Memory B cell (primary cell): ENCODE results near the gene ARID5A.

Experiments used
- ATAC-seq: fragments of 150-1000 bp; cut with Tn5 transposase; 2 replicates; pipeline ENCODE4 v1.10.0; 2021; ENCODE audit warnings: low read depth, mild to moderate bottlenecking, moderate library complexity
- DNase-seq, 2 donors: peaks; one replicate each; pipeline ENCODE4 v3.0.0; 2022; ENCODE audit warnings: low spot score in 2 of 2
- H3K27ac Mint-ChIP-seq: one replicate; pipeline ENCODE4 v1.8.0; 2022; ENCODE audit warnings: mild to moderate bottlenecking, moderate library complexity, mixed read lengths
- H3K27me3 Mint-ChIP-seq: one replicate; pipeline ENCODE4 v1.8.0; 2022; ENCODE audit warnings: mixed read lengths
- H3K36me3 Mint-ChIP-seq: one replicate; pipeline ENCODE4 v1.8.0; 2022; ENCODE audit warnings: mild to moderate bottlenecking, mixed read lengths
- H3K4me1 Mint-ChIP-seq: one replicate; pipeline ENCODE4 v1.8.0; 2022; ENCODE audit warnings: mixed read lengths
- H3K4me3 Mint-ChIP-seq: one replicate; pipeline ENCODE4 v1.8.0; 2022; ENCODE audit warnings: mild to moderate bottlenecking, moderate library complexity, mixed read lengths
- H3K9me3 Mint-ChIP-seq: one replicate; pipeline ENCODE4 v1.8.0; 2022; ENCODE audit warnings: mixed read lengths

ARID5A gene

GRCh38 chr2:96535331-96535730 is 1.2 kb upstream of the ARID5A start:
- no peak for DNase-seq

GRCh38 chr2:96537066-96537733 is 648 bp downstream of the ARID5A start:
- Mint-ChIP-seq H3K4me1 (peaks cover 34% of the 10 kb centered on the region), H3K27ac (peak overlapping the region; percentile 97), H3K9me3 (no peaks in the 10 kb centered on the region), H3K4me3 (peak overlapping the region; percentile 97), H3K36me3 (no peaks in the 10 kb centered on the region), H3K27me3 (no peaks in the 10 kb centered on the region)
- DNase-seq = peak in 1 of 2 donors; percentile 83
- peak; percentile 60 for ATAC-seq

More at GRCh38 chr2:96535331-96535730, 1.2 kb upstream of the ARID5A start:
- Mint-ChIP-seq H3K4me3 (no peak overlapping the region), H3K36me3 (no peaks in the 10 kb centered on the region), H3K27me3 (no peaks in the 10 kb centered on the region), H3K27ac (no peak overlapping the region), H3K4me1 (peaks cover 43% of the 10 kb centered on the region), H3K9me3 (no peaks in the 10 kb centered on the region)
- no peak for ATAC-seq

GRCh38 chr2:96537734-96538486 is 1.4 kb downstream of the ARID5A start:
- Mint-ChIP-seq H3K27ac (peak overlapping the region; percentile 97), H3K36me3 (peaks cover 3% of the 10 kb centered on the region), H3K4me3 (peak overlapping the region; percentile 97), H3K9me3 (no peaks in the 10 kb centered on the region), H3K4me1 (peaks cover 35% of the 10 kb centered on the region), H3K27me3 (no peaks in the 10 kb centered on the region)
- peak; percentile 55 to 60 for DNase-seq
- ATAC-seq = peak; percentile 31

- peak overlapping the region; percentile 97 for H3K27ac Mint-ChIP-seq
- H3K9me3 Mint-ChIP-seq = no peaks in the 10 kb centered on the region
- ATAC-seq (peak; percentile 38), DNase-seq (peak; percentile 75 to 77)
- no peaks in the 10 kb centered on the region for H3K27me3 Mint-ChIP-seq
- H3K4me1 Mint-ChIP-seq = peaks cover 36% of the 10 kb centered on the region
- peaks cover 7% of the 10 kb centered on the region for H3K36me3 Mint-ChIP-seq
- H3K4me3 Mint-ChIP-seq = peak overlapping the region; percentile 97
These were observed 2.1 kb downstream of the ARID5A start for GRCh38 chr2:96538487-96539214.

- Mint-ChIP-seq H3K27me3 (no peaks in the 10 kb centered on the region), H3K27ac (peak overlapping the region; percentile 97), H3K4me1 (peaks cover 39% of the 10 kb centered on the region), H3K36me3 (peaks cover 7% of the 10 kb centered on the region), H3K9me3 (no peaks in the 10 kb centered on the region), H3K4me3 (peak overlapping the region; percentile 97)
- DNase-seq (no peak), ATAC-seq (no peak)
These were observed 2.8 kb downstream of the ARID5A start for GRCh38 chr2:96539215-96539920.

- Mint-ChIP-seq H3K4me3 (no peak overlapping the region), H3K9me3 (no peaks in the 10 kb centered on the region), H3K27ac (peak overlapping the region; percentile 97), H3K4me1 (peaks cover 39% of the 10 kb centered on the region), H3K27me3 (no peaks in the 10 kb centered on the region), H3K36me3 (peaks cover 11% of the 10 kb centered on the region)
- DNase-seq (no peak), ATAC-seq (no peak)
These were observed 3.6 kb downstream of the ARID5A start for GRCh38 chr2:96540136-96540535.

- peak overlapping the region; percentile 2 for H3K27ac Mint-ChIP-seq
- H3K4me3 Mint-ChIP-seq = no peak overlapping the region
- ATAC-seq = no peak
- H3K36me3 Mint-ChIP-seq = peaks cover 13% of the 10 kb centered on the region
- no peak for DNase-seq
- no peaks in the 10 kb centered on the region for H3K27me3 Mint-ChIP-seq
- H3K9me3 Mint-ChIP-seq = no peaks in the 10 kb centered on the region
- H3K4me1 Mint-ChIP-seq = peaks cover 34% of the 10 kb centered on the region
These were observed 5.0 kb downstream of the ARID5A start for GRCh38 chr2:96541398-96542152.

- Mint-ChIP-seq H3K27me3 (no peaks in the 10 kb centered on the region), H3K36me3 (peaks cover 16% of the 10 kb centered on the region), H3K27ac (peak overlapping the region; percentile 2), H3K9me3 (no peaks in the 10 kb centered on the region), H3K4me1 (peaks cover 32% of the 10 kb centered on the region), H3K4me3 (no peak overlapping the region)
- ATAC-seq = no peak
- no peak for DNase-seq
These were observed 5.9 kb downstream of the ARID5A start for GRCh38 chr2:96542357-96542977.

GRCh38 chr2:96546321-96546720 is 9.8 kb downstream of the ARID5A start:
- ATAC-seq (no peak), DNase-seq (no peak)
- no peak overlapping the region for H3K4me3 Mint-ChIP-seq
- H3K4me1 Mint-ChIP-seq = peaks cover 11% of the 10 kb centered on the region
- H3K27me3 Mint-ChIP-seq = no peaks in the 10 kb centered on the region
- no peaks in the 10 kb centered on the region for H3K9me3 Mint-ChIP-seq
- peak overlapping the region; percentile 64 for H3K27ac Mint-ChIP-seq
- peaks cover 18% of the 10 kb centered on the region for H3K36me3 Mint-ChIP-seq

GRCh38 chr2:96546797-96547196 is 10.2 kb downstream of the ARID5A start:
- H3K27ac Mint-ChIP-seq = no peak overlapping the region
- peaks cover 18% of the 10 kb centered on the region for H3K36me3 Mint-ChIP-seq
- H3K4me1 Mint-ChIP-seq = peaks cover 11% of the 10 kb centered on the region
- H3K4me3 Mint-ChIP-seq = no peak overlapping the region
- ATAC-seq = no peak
- H3K27me3 Mint-ChIP-seq = no peaks in the 10 kb centered on the region
- H3K9me3 Mint-ChIP-seq = no peaks in the 10 kb centered on the region
- DNase-seq = no peak

GRCh38 chr2:96547203-96547641 is 10.7 kb downstream of the ARID5A start:
- no peaks in the 10 kb centered on the region for H3K27me3 Mint-ChIP-seq
- H3K4me1 Mint-ChIP-seq = peaks cover 11% of the 10 kb centered on the region
- no peaks in the 10 kb centered on the region for H3K9me3 Mint-ChIP-seq
- peaks cover 20% of the 10 kb centered on the region for H3K36me3 Mint-ChIP-seq
- H3K4me3 Mint-ChIP-seq = no peak overlapping the region
- H3K27ac Mint-ChIP-seq = peak overlapping the region; percentile 56
- ATAC-seq = no peak
- no peak for DNase-seq

GRCh38 chr2:96547731-96548171 is 11.2 kb downstream of the ARID5A start:
- Mint-ChIP-seq H3K27ac (peak overlapping the region; percentile 56), H3K9me3 (no peaks in the 10 kb centered on the region), H3K27me3 (no peaks in the 10 kb centered on the region), H3K4me3 (no peak overlapping the region), H3K36me3 (peaks cover 17% of the 10 kb centered on the region), H3K4me1 (peaks cover 8% of the 10 kb centered on the region)
- ATAC-seq = no peak
- no peak for DNase-seq
